ENCODE data around the gene ANKRD28.

ANKRD28 gene

DNA sequence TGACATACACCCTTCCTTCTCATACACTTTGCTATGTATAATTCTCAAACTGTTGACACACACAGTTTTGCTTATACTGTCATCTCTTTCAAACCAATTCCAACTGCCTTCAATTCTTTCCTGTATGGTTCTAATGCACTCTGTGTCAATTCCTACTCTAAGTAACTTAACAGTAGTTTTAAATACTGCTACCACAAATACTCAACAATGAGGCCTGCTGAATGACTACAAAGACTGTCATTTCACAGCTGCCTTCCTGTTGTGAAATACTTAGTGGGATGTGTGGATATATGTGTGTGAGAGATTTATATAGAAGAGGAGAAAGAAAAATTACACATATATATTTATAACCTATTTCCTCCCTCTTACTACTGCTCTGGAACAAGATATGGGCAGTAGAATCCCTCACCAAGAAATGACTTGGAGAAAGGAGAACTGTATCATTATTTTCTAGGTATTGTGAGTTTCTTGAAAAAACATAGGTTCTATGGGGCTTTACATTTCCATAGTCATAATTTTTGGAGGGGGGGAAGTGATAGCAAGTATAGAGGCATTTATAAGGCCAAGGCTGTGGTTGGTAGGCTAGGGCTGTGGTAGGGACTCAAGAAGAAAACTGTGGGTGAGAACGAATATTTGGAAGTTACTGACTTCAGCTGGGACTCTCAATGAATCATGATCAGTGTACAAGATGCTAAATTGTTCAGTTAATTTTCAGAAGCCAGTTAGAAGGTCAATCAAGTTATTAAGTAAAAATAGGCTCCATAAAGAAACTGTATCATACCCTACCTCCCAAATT is 88.7 kb downstream of the ANKRD28 start:
- H3K9ac ChIP-seq (ENCODE audit: low read depth in 1 of 2, low read length in 2 of 2) = no peak overlapping the region
- H3K36me3 ChIP-seq (ENCODE audit: control insufficient read depth in 2 of 2, insufficient read depth in 2 of 2, low read length in 2 of 2) = peaks cover 27 to 31% of the 10 kb centered on the region in 2 donors
- no peak overlapping the region for H3K27ac ChIP-seq (ENCODE audit: low read depth in 2 of 2, low read length in 2 of 2)
- H3K4me3 ChIP-seq (ENCODE audit: low read length in 2 of 2) = no peak overlapping the region
- H3K27me3 ChIP-seq (ENCODE audit: control insufficient read depth in 2 of 2, insufficient read depth in 2 of 2, low read length in 2 of 2) = no peaks in the 10 kb centered on the region
- no peaks in the 10 kb centered on the region for H3K9me3 ChIP-seq (ENCODE audit: control insufficient read depth in 2 of 2, low read length in 2 of 2)
- no peaks in the 10 kb centered on the region for H3K4me1 ChIP-seq (ENCODE audit: control insufficient read depth in 2 of 2, insufficient read depth in 2 of 2, low read length in 2 of 2)

DNA sequence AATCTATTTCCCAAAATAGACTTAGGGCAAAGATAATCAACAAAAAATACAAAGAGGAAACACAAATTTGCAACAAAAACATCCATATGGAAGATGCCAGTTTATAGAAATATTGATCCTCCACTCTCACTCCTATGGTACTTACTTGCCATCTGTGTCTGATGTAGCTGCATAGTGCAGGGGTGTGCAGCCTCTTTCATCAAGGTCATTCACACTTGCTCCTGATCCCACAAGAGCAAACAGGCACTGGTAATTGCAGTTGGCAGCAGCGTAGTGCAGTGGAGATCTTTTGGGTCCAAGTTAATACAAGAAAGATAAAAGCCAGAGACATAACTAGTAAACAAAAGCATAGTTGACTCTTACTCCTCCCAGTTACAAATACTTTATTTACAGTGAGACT is 90.0 kb downstream of the ANKRD28 start:
- no peak overlapping the region for H3K4me3 ChIP-seq (ENCODE audit: low read length in 2 of 2)
- no peaks in the 10 kb centered on the region for H3K27me3 ChIP-seq (ENCODE audit: control insufficient read depth in 2 of 2, insufficient read depth in 2 of 2, low read length in 2 of 2)
- no peaks in the 10 kb centered on the region for H3K9me3 ChIP-seq (ENCODE audit: control insufficient read depth in 2 of 2, low read length in 2 of 2)
- no peak overlapping the region for H3K9ac ChIP-seq (ENCODE audit: low read depth in 1 of 2, low read length in 2 of 2)
- H3K36me3 ChIP-seq (ENCODE audit: control insufficient read depth in 2 of 2, insufficient read depth in 2 of 2, low read length in 2 of 2) = peaks cover 27 to 31% of the 10 kb centered on the region in 2 donors
- no peaks in the 10 kb centered on the region for H3K4me1 ChIP-seq (ENCODE audit: control insufficient read depth in 2 of 2, insufficient read depth in 2 of 2, low read length in 2 of 2)
- H3K27ac ChIP-seq (ENCODE audit: low read depth in 2 of 2, low read length in 2 of 2) = no peak overlapping the region

DNA sequence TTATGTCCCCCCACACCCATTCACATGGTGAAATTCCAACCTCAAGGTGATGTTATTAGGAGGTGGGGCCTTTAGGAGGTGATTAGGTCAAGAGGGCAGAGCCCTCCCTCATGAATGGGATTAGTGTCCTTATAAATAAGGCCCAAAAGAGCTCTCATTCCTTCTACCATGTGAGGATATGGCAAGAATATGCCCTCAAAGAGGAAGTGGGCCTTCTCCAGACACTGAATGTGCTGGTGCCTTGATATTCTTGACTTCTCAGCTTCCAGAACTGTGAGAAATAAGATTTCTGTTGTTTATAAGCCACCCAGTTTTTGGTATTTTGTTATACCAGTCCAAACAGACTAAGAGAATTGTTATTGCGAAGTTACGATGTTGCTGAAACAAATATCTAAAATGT is 94.4 kb downstream of the ANKRD28 start:
- Histone ChIP-seq H3K27ac (ENCODE audit: low read depth in 2 of 2, low read length in 2 of 2) (no peak overlapping the region), H3K36me3 (ENCODE audit: control insufficient read depth in 2 of 2, insufficient read depth in 2 of 2, low read length in 2 of 2) (peaks cover 6 to 9% of the 10 kb centered on the region in 2 donors), H3K4me3 (ENCODE audit: low read length in 2 of 2) (no peak overlapping the region), H3K9me3 (ENCODE audit: control insufficient read depth in 2 of 2, low read length in 2 of 2) (no peaks in the 10 kb centered on the region), H3K4me1 (ENCODE audit: control insufficient read depth in 2 of 2, insufficient read depth in 2 of 2, low read length in 2 of 2) (no peaks in the 10 kb centered on the region), H3K9ac (ENCODE audit: low read depth in 1 of 2, low read length in 2 of 2) (no peak overlapping the region), H3K27me3 (ENCODE audit: control insufficient read depth in 2 of 2, insufficient read depth in 2 of 2, low read length in 2 of 2) (no peaks in the 10 kb centered on the region)

DNA sequence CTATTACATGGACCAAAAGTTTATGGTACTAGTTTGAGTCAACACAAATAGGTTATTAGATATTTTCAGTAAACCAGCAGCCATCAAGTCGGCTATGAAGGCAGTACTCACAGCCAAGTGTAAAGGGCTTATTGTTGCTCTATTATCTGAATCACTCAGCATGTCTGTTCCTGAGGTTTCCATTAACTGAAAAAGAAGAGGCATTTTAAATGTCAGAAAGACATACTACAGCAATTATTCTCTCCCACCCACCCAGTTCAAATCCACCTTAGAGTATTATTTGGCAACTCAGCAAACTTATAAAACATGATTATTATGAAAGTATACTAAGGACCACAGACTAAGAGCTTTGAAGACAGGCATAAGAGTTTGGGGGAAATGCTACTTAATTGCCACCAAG is 103.2 kb downstream of the ANKRD28 start:
- H3K9me3 ChIP-seq (ENCODE audit: control insufficient read depth in 2 of 2, low read length in 2 of 2) = no peaks in the 10 kb centered on the region
- H3K27ac ChIP-seq (ENCODE audit: low read depth in 2 of 2, low read length in 2 of 2) = no peak overlapping the region
- H3K36me3 ChIP-seq (ENCODE audit: control insufficient read depth in 2 of 2, insufficient read depth in 2 of 2, low read length in 2 of 2) = peaks cover 17 to 30% of the 10 kb centered on the region in 2 donors
- H3K27me3 ChIP-seq (ENCODE audit: control insufficient read depth in 2 of 2, insufficient read depth in 2 of 2, low read length in 2 of 2) = no peaks in the 10 kb centered on the region
- no peak overlapping the region for H3K9ac ChIP-seq (ENCODE audit: low read depth in 1 of 2, low read length in 2 of 2)
- no peaks in the 10 kb centered on the region for H3K4me1 ChIP-seq (ENCODE audit: control insufficient read depth in 2 of 2, insufficient read depth in 2 of 2, low read length in 2 of 2)
- no peak overlapping the region for H3K4me3 ChIP-seq (ENCODE audit: low read length in 2 of 2)

DNA sequence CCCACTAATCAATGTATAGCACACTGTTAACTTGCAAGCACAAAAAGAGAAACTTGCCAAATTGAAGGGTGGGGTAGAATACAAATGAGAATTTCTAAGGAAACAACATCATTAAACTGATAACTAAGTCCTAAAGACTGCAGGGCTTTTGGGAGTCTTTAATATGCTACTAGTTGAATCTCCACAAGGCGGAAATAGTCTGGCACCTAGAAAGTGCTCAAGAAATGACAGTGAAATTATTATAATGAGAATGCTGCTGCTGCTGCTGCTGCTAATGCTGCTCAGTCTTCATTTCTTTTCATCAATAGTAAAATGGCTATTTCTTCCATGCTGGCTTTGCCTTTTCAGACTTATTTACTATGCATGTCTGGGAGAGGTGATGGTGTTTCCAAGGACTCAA is 104.4 kb downstream of the ANKRD28 start:
- H3K4me3 ChIP-seq (ENCODE audit: low read length in 2 of 2) = no peak overlapping the region
- peaks cover 26 to 41% of the 10 kb centered on the region in 2 donors for H3K36me3 ChIP-seq (ENCODE audit: control insufficient read depth in 2 of 2, insufficient read depth in 2 of 2, low read length in 2 of 2)
- H3K9ac ChIP-seq (ENCODE audit: low read depth in 1 of 2, low read length in 2 of 2) = no peak overlapping the region
- no peaks in the 10 kb centered on the region for H3K4me1 ChIP-seq (ENCODE audit: control insufficient read depth in 2 of 2, insufficient read depth in 2 of 2, low read length in 2 of 2)
- no peak overlapping the region for H3K27ac ChIP-seq (ENCODE audit: low read depth in 2 of 2, low read length in 2 of 2)
- no peaks in the 10 kb centered on the region for H3K9me3 ChIP-seq (ENCODE audit: control insufficient read depth in 2 of 2, low read length in 2 of 2)
- no peaks in the 10 kb centered on the region for H3K27me3 ChIP-seq (ENCODE audit: control insufficient read depth in 2 of 2, insufficient read depth in 2 of 2, low read length in 2 of 2)

DNA sequence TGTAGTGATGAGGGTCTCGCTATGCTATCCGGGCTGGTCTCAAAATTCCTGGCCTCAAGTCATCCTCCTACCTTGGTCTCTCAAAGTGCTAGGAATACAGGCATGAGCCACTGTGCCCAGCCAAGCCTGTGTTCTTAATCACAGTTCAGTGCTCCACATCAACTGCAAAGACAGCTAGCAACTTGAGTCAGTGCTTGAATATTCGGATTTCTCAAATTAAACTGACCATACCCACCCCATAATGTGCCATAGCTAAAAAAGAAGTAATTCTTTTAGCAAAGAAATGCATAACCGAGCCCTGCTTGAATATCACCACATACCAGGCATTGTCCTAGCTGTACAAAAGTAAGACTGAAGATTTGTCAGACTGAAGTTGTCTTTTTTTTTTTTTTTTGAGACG is 107.0 kb downstream of the ANKRD28 start:
- no peaks in the 10 kb centered on the region for H3K4me1 ChIP-seq (ENCODE audit: control insufficient read depth in 2 of 2, insufficient read depth in 2 of 2, low read length in 2 of 2)
- H3K4me3 ChIP-seq (ENCODE audit: low read length in 2 of 2) = no peak overlapping the region
- no peaks in the 10 kb centered on the region for H3K9me3 ChIP-seq (ENCODE audit: control insufficient read depth in 2 of 2, low read length in 2 of 2)
- peaks cover 41 to 48% of the 10 kb centered on the region in 2 donors for H3K36me3 ChIP-seq (ENCODE audit: control insufficient read depth in 2 of 2, insufficient read depth in 2 of 2, low read length in 2 of 2)
- H3K27me3 ChIP-seq (ENCODE audit: control insufficient read depth in 2 of 2, insufficient read depth in 2 of 2, low read length in 2 of 2) = no peaks in the 10 kb centered on the region
- no peak overlapping the region for H3K9ac ChIP-seq (ENCODE audit: low read depth in 1 of 2, low read length in 2 of 2)
- H3K27ac ChIP-seq (ENCODE audit: low read depth in 2 of 2, low read length in 2 of 2) = no peak overlapping the region

DNA sequence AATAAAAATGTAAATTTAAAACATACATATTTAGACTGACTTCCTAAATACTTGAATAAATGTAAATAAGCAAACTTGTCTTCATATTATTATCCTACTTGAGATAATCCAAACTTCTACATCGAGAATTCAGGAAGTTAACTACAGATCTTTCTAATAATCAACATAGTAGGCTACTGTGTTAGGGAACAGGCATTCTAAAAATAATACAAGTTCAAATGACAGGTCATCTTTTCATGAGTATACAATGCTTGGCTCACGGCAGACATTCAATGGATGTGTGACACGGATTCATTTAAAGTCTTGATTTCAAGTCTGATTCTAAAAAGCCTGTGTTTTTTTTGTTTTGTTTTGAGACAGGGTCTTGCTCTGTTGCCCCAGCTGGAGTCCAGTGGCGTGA is 107.5 kb downstream of the ANKRD28 start:
- H3K9ac ChIP-seq (ENCODE audit: low read depth in 1 of 2, low read length in 2 of 2) = no peak overlapping the region
- peaks cover 45 to 49% of the 10 kb centered on the region in 2 donors for H3K36me3 ChIP-seq (ENCODE audit: control insufficient read depth in 2 of 2, insufficient read depth in 2 of 2, low read length in 2 of 2)

DNA sequence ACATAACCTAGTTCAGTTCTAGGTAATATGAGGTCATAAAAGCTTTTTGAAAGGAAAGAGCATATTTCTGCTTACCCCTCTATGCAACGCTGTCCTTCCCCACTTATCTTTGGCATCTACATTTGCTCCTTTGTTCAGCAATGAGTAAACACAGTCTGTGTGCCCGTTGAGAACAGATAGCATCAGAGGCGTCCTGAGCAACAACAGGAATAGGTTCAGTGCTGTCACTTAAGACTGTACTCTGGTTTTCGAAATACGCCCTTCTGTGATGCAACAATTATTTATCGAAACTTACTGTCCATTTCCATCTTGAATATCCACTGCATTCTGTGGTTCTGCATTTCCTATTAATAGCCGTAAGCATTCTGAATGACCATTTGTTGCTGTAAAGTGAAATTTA is 111.9 kb downstream of the ANKRD28 start:
- H3K9me3 ChIP-seq (ENCODE audit: control insufficient read depth in 2 of 2, low read length in 2 of 2) = no peaks in the 10 kb centered on the region
- no peaks in the 10 kb centered on the region for H3K4me1 ChIP-seq (ENCODE audit: control insufficient read depth in 2 of 2, insufficient read depth in 2 of 2, low read length in 2 of 2)
- no peak overlapping the region for H3K4me3 ChIP-seq (ENCODE audit: low read length in 2 of 2)
- peaks cover 42 to 43% of the 10 kb centered on the region in 2 donors for H3K36me3 ChIP-seq (ENCODE audit: control insufficient read depth in 2 of 2, insufficient read depth in 2 of 2, low read length in 2 of 2)
- no peak overlapping the region for H3K27ac ChIP-seq (ENCODE audit: low read depth in 2 of 2, low read length in 2 of 2)
- H3K27me3 ChIP-seq (ENCODE audit: control insufficient read depth in 2 of 2, insufficient read depth in 2 of 2, low read length in 2 of 2) = no peaks in the 10 kb centered on the region
- H3K9ac ChIP-seq (ENCODE audit: low read depth in 1 of 2, low read length in 2 of 2) = no peak overlapping the region

More for the DNA sequence above, 107.5 kb downstream of the ANKRD28 start:
- Histone ChIP-seq H3K4me3 (ENCODE audit: low read length in 2 of 2) (no peak overlapping the region), H3K27me3 (ENCODE audit: control insufficient read depth in 2 of 2, insufficient read depth in 2 of 2, low read length in 2 of 2) (no peaks in the 10 kb centered on the region), H3K4me1 (ENCODE audit: control insufficient read depth in 2 of 2, insufficient read depth in 2 of 2, low read length in 2 of 2) (no peaks in the 10 kb centered on the region), H3K27ac (ENCODE audit: low read depth in 2 of 2, low read length in 2 of 2) (no peak overlapping the region), H3K9me3 (ENCODE audit: control insufficient read depth in 2 of 2, low read length in 2 of 2) (no peaks in the 10 kb centered on the region)

DNA sequence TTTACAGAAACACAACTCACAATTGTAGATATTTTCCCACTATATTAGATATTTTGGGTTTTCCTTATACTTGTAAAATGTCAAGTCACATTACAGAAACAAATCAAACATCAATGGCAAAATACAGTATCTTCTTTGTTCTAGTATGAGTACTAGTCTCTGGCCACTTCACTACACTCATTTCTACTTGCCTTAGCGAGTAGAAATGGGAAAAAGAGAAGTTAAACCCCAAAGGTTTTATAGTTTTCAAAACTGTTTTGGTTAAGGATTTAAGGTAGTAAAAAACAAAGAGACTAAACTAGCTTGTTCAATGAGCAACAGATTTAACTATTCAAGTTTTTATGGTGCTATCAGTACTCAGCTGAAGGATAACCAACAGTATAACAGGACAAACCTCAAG is 114.5 kb downstream of the ANKRD28 start:
- H3K4me3 ChIP-seq (ENCODE audit: low read length in 2 of 2) = no peak overlapping the region
- H3K36me3 ChIP-seq (ENCODE audit: control insufficient read depth in 2 of 2, insufficient read depth in 2 of 2, low read length in 2 of 2) = peaks cover 28 to 31% of the 10 kb centered on the region in 2 donors
- H3K9ac ChIP-seq (ENCODE audit: low read depth in 1 of 2, low read length in 2 of 2) = no peak overlapping the region
- no peaks in the 10 kb centered on the region for H3K27me3 ChIP-seq (ENCODE audit: control insufficient read depth in 2 of 2, insufficient read depth in 2 of 2, low read length in 2 of 2)
- no peaks in the 10 kb centered on the region for H3K4me1 ChIP-seq (ENCODE audit: control insufficient read depth in 2 of 2, insufficient read depth in 2 of 2, low read length in 2 of 2)
- H3K9me3 ChIP-seq (ENCODE audit: control insufficient read depth in 2 of 2, low read length in 2 of 2) = no peaks in the 10 kb centered on the region
- no peak overlapping the region for H3K27ac ChIP-seq (ENCODE audit: low read depth in 2 of 2, low read length in 2 of 2)

DNA sequence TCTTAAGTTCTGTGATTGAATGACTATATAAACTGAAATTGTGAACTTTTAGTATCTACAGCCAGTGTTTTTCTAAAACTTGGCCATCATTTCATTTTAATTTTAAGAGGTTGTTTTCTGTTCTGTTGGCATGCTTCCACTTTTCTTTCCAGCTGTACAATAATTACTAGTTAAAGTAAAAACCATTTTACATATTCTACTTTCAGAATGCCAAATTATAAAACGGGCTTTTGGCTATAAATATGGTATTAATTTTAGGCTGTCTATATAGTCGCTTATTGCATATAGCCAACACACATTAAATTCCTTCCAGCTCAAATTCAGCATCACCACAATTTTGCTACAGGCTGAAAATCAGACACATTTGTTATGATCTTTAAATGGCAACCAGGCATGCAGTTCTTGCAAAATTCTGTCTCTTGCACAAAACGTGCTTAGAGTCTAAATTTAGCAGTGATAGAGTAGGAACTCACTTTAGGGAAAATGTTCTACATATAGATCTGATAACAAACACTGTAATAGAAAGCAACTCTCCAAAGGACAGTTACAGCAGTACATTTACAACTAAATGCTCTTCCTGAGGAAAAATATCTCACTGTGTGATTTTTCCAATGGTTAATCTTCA is 115.1 kb downstream of the ANKRD28 start:
- Histone ChIP-seq H3K27me3 (ENCODE audit: control insufficient read depth in 2 of 2, insufficient read depth in 2 of 2, low read length in 2 of 2) (no peaks in the 10 kb centered on the region), H3K9me3 (ENCODE audit: control insufficient read depth in 2 of 2, low read length in 2 of 2) (no peaks in the 10 kb centered on the region), H3K36me3 (ENCODE audit: control insufficient read depth in 2 of 2, insufficient read depth in 2 of 2, low read length in 2 of 2) (peaks cover 33 to 34% of the 10 kb centered on the region in 2 donors), H3K4me3 (ENCODE audit: low read length in 2 of 2) (no peak overlapping the region), H3K27ac (ENCODE audit: low read depth in 2 of 2, low read length in 2 of 2) (no peak overlapping the region), H3K4me1 (ENCODE audit: control insufficient read depth in 2 of 2, insufficient read depth in 2 of 2, low read length in 2 of 2) (no peaks in the 10 kb centered on the region), H3K9ac (ENCODE audit: low read depth in 1 of 2, low read length in 2 of 2) (no peak overlapping the region)
